Thymus (tissue), 11 donors: ENCODE data around the gene KBTBD12. TPM values are rescaled to one million over a fixed set of nuclear protein-coding genes. Genes with fewer than 3 reads are reported as not detected.
"Not testable (repeated sequence)": the region's sequence is repeated elsewhere in the genome, so short reads cannot be mapped to it uniquely, and the experiment has no call there.

ENCODE experiments used
- DNase-seq, 9 donors: peaks; one replicate each; pipeline ENCODE4 v3.0.0-alpha.2; 2013; ENCODE audit warnings: low spot score in 9 of 9, low read depth in 6 of 9, missing footprints in 1 of 9
- H3K27ac ChIP-seq, 2 donors: one replicate each; pipeline ENCODE4 v1.5.1; 2013; ENCODE audit warnings: control low read depth in 1 of 2, low read depth in 1 of 2, low read length in 1 of 2, mild to moderate bottlenecking in 1 of 2, moderate library complexity in 1 of 2
- H3K27me3 ChIP-seq, 2 donors: one replicate each; pipeline ENCODE4 v1.5.1; 2013; ENCODE audit warnings: low read length in 1 of 2; ENCODE audit not compliant: control insufficient read depth in 2 of 2, insufficient read depth in 1 of 2
- H3K36me3 ChIP-seq, 2 donors: one replicate each; pipeline ENCODE4 v1.5.1; 2013; ENCODE audit warnings: low read length in 1 of 2, mild to moderate bottlenecking in 1 of 2, moderate library complexity in 1 of 2; ENCODE audit not compliant: control insufficient read depth in 2 of 2, insufficient read depth in 2 of 2
- H3K4me1 ChIP-seq, 2 donors: one replicate each; pipeline ENCODE4 v1.5.1; 2013; ENCODE audit warnings: low read length in 2 of 2; ENCODE audit not compliant: control insufficient read depth in 2 of 2, insufficient read depth in 2 of 2
- H3K4me3 ChIP-seq, 2 donors: one replicate each; pipeline ENCODE4 v1.5.1; 2013; ENCODE audit warnings: low read length in 2 of 2, control low read depth in 1 of 2, mild to moderate bottlenecking in 1 of 2
- H3K9me3 ChIP-seq, 2 donors: one replicate each; pipeline ENCODE4 v1.5.1; 2013; ENCODE audit warnings: low read length in 1 of 2, mild to moderate bottlenecking in 1 of 2; ENCODE audit not compliant: control insufficient read depth in 2 of 2, insufficient read depth in 1 of 2
- WGBS: extraction: QIAGEN DNeasy Blood & Tissue Kit; methylation state at CpG from one replicate; pipeline ENCODE4 v1.1.7; 2013; 5-methylcytosine and 5-hydroxymethylcytosine counted together
- polyA plus RNA-seq: library from polyadenylated mRNA; stranded (reverse); fragments of 200-250 nt; gene quantifications from one replicate; pipeline ENCODE4 v1.2.3, GENCODE V29; 2013
- total RNA-seq: library from RNA; stranded (reverse); fragments of 120-200 nt; gene quantifications from one replicate; pipeline ENCODE4 v1.2.4, GENCODE V29; 2013
- donor health status: healthy.

KBTBD12 gene
- total and polyA plus RNA-seq, 2 donors: 0.07 to 0.42 TPM

DNA sequence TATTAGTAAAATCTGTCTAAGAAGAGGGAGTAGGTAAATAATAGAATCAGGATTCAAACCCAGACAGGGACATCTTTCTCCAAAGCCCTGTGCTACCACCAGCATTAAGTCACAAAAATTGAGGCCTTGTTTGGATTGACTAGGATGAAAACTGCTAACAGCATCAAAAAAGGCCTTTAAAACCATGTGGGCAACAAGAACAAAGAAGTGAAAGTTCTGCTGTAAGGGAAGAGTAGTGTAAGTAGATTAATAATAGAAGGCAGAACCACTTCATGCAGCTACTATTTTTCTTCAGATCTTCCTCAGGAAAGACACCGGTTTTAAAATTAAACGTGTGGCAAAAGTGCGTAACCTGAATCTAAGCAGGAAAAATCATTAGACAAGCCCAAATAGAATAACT is 15.3 kb upstream of the KBTBD12 start:
- H3K27me3 ChIP-seq: no peaks in the 10 kb centered on the region
- 91% methylated on average over 3 of the region's 3 CpGs for WGBS
- no peak for DNase-seq

DNA sequence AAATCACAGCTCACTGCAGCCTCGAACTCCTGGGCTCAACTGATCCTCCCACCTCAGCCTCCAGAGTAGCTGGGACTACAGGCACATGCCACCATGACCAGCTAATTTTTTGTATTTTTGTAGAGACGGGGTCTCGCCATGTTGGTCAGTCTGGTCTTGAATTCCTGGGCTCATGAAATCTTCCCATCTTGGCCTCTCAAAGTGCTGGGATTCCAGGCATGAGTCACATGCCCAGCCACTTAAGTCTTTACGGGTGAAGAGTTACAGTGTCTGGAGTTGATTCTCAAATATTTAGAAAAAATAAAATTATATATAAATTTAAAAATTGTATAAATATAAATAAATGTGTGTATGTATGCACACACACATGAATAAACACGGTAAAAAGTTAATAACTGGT is 14.5 kb upstream of the KBTBD12 start:
- Histone ChIP-seq H3K27me3 (no peaks in the 10 kb centered on the region), H3K4me1 (peaks cover 0 to 6% of the 10 kb centered on the region in 2 donors), H3K27ac (no peak overlapping the region), H3K4me3 (no peak overlapping the region), H3K36me3 (no peaks in the 10 kb centered on the region), H3K9me3 (peaks cover 0 to 1% of the 10 kb centered on the region in 2 donors)
- 97% methylated on average over 5 of the region's 5 CpGs for WGBS
- no peak for DNase-seq

More for the DNA sequence above, 15.3 kb upstream of the KBTBD12 start:
- Histone ChIP-seq H3K4me1 (peaks cover 0 to 6% of the 10 kb centered on the region in 2 donors), H3K9me3 (peaks cover 0 to 1% of the 10 kb centered on the region in 2 donors), H3K27ac (no peak overlapping the region), H3K36me3 (no peaks in the 10 kb centered on the region), H3K4me3 (no peak overlapping the region)

DNA sequence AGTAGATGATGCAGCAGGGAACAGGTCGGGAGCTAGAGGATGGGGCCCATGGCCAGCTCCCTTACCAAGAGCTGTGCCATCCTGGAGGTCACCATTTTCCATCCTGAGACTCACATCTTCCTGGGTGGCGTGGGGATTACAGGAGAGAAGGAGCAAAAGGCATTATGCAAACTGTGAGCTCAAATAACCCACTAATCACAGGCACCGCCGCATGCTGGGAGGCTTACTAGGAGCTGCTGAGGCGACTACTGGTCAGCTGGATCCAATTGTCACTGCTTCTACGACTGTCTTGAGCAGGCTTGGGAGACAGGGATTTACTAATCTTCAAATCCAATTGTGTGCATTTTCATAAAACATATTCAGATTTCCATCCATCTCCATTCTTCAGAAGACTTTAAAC is 12.5 kb upstream of the KBTBD12 start:
- Histone ChIP-seq H3K36me3 (no peaks in the 10 kb centered on the region), H3K27ac (peak overlapping the region in 1 of 2 donors; percentile 5), H3K9me3 (peaks cover 0 to 1% of the 10 kb centered on the region in 2 donors), H3K27me3 (no peaks in the 10 kb centered on the region), H3K4me1 (peaks cover 0 to 6% of the 10 kb centered on the region in 2 donors), H3K4me3 (no peak overlapping the region)
- DNase-seq: no peak
- 94% methylated on average over 6 of the region's 6 CpGs for WGBS

DNA sequence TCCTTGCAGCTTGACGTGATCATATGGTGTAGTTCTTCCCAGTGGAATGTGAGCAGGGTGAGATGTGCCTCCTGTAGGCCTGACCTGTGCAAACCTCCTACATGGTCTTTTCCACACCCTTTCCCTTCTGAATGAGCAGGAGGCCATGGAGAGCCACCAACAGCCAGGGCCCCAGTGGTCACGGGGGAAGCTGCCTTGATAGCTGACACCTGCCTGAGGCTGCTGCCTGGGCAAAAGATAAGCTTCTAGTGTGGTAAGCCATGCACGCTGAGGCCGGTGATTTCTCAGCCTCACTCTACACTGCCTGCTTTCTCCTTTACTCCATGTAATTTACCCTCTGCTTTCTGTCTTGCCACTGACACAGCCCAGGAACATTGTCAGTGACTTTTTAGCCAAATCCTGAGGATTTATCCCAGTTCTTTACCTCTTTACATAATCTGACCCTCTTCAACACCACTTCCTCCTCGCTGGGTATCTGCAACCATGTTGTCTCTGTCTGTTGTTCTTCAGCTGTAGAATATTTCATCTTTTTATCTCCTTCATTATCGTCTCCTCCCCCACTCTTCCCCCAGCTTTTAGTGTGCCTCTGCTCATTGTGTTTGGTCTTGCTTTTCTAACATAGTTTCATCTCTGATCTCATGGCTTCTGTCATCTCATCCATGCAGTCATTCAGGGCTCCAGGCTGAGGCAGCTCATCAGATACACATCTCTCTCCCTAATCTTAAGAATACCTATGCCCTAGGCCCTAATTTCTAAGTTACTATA is 11.2 kb upstream of the KBTBD12 start:
- peaks cover 0 to 1% of the 10 kb centered on the region in 2 donors for H3K9me3 ChIP-seq
- DNase-seq: peak in 1 of 9 donors; percentile 4
- H3K27ac ChIP-seq: no peak overlapping the region
- H3K4me1 ChIP-seq: peaks cover 0 to 6% of the 10 kb centered on the region in 2 donors
- WGBS: 55% methylated on average over 6 of the region's 6 CpGs
- H3K27me3 ChIP-seq: no peaks in the 10 kb centered on the region
- no peak overlapping the region for H3K4me3 ChIP-seq
- H3K36me3 ChIP-seq: no peaks in the 10 kb centered on the region

DNA sequence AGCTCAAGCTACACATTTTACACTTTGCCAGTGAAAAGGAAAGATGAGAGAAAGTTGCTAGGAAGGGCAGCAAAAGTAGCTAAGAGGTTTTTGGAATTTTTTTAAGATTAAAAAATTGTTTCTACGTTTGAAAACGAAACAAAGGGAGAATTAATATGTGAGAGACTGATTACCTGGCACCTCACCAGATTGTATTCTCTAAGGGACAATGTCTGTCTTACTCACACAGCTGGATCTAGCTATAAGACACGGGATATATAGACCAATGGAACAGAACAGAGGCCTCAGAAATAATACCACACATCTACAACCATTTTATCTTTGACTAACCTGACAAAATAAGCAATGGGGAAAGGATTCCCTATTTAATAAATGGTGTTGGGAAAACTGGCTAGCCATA is 9.5 kb upstream of the KBTBD12 start:
- no peaks in the 10 kb centered on the region for H3K36me3 ChIP-seq
- DNase-seq: no peak
- H3K27me3 ChIP-seq: no peaks in the 10 kb centered on the region
- H3K27ac ChIP-seq: no peak overlapping the region
- no peak overlapping the region for H3K4me3 ChIP-seq
- 93% methylated on average over 3 of the region's 3 CpGs for WGBS
- H3K9me3 ChIP-seq: peaks cover 0 to 1% of the 10 kb centered on the region in 2 donors
- H3K4me1 ChIP-seq: peaks cover 0 to 6% of the 10 kb centered on the region in 2 donors

DNA sequence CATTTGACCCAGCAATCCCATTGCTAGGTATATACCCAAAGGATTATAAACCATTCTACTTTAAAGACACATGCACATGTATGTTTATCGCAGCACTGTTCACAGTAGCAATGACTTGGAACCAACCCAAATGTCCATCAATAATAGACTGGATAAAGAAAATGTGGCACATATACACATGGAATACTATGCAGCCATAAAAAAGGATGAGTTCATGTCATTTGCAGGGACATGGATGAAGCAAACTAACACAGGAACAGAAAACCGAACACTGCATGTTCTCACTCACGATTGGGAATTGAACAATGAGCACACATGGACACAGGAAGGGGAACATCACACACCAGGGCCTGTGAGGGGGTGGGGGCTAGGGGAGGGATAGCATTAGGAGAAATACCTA is 8.4 kb upstream of the KBTBD12 start:
- 97% methylated on average over 3 of the region's 3 CpGs for WGBS
- not testable (repeated sequence) for H3K27me3 ChIP-seq, DNase-seq, H3K27ac ChIP-seq, H3K9me3 ChIP-seq, H3K4me3 ChIP-seq, H3K4me1 ChIP-seq, H3K36me3 ChIP-seq

DNA sequence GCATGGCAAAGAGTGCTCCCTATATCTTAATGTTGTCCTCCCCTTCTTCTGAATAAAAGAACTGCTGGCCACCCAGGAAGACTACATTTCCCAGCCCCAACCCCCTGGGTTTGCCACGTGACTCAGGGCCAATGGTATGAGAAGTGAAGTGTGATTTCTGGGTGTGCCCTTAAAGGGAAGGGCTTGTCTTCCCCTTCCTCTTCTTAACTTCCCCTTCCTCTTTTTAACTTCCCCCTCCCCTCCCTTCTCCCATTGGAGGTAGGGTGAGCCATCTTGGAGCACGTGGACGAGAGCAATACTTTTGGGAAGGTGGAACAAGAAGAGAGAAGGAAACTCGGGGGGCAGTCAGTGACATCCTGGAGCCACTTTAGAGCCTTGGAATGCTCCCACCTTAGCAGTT is 6.8 kb upstream of the KBTBD12 start:
- H3K36me3 ChIP-seq: no peaks in the 10 kb centered on the region
- H3K4me3 ChIP-seq: no peak overlapping the region
- H3K9me3 ChIP-seq: no peaks in the 10 kb centered on the region
- no peak overlapping the region for H3K27ac ChIP-seq
- peaks cover 0 to 6% of the 10 kb centered on the region in 2 donors for H3K4me1 ChIP-seq
- DNase-seq: no peak
- WGBS: 95% methylated on average over 4 of the region's 4 CpGs
- H3K27me3 ChIP-seq: no peaks in the 10 kb centered on the region

DNA sequence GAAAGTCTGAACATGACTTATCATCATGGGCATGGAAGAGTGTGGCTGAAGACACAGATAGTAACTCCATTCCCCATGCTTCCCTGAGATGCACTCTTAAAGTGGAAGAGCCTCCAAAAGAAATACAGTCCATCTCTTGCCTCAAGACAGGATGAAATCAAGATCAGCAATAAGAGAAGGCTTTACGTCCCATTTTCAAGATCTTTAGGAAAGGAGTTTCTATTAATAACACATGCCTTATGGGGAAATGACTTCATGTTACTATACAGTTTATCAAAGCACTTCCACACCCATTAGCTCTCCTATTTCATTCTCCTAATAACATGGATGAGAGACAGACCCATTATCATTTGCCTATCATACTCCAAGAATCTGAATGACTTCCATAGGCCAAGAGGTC is 6.1 kb upstream of the KBTBD12 start:
- H3K36me3 ChIP-seq: no peaks in the 10 kb centered on the region
- H3K27ac ChIP-seq: no peak overlapping the region
- H3K4me1 ChIP-seq: peaks cover 0 to 3% of the 10 kb centered on the region in 2 donors
- 96% methylated on average over 1 of the region's 1 CpG for WGBS
- H3K27me3 ChIP-seq: no peaks in the 10 kb centered on the region
- H3K9me3 ChIP-seq: no peaks in the 10 kb centered on the region
- H3K4me3 ChIP-seq: no peak overlapping the region
- no peak for DNase-seq

DNA sequence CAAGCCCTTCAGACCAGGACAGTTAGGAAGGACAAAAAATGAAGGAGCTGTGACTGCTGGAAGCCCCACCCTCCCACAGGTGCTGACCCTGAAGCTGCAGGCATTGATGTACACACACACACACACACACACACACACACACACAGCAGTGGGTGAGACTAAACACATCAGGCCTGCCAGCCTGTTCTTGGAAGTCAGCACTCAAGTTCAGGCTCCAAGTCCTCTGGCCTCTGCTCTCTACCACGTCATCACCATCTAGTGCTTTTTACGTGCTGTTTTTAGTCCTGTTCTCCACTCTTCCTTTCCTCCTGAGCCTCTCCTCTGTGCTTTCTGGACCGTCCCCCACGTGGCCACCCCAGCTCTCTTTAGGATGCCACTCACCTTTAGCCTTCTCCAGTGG is 5.4 kb upstream of the KBTBD12 start:
- Histone ChIP-seq H3K9me3 (no peaks in the 10 kb centered on the region), H3K27ac (no peak overlapping the region), H3K4me3 (no peak overlapping the region), H3K36me3 (no peaks in the 10 kb centered on the region), H3K4me1 (peaks cover 0 to 6% of the 10 kb centered on the region in 2 donors), H3K27me3 (peaks cover 2 to 3% of the 10 kb centered on the region in 2 donors)
- no peak for DNase-seq
- 93% methylated on average over 4 of the region's 4 CpGs for WGBS
